Superior temporal gyrus (tissue), 1 donor: ENCODE measurements around the gene PDZRN3.
"Not testable (repeated sequence)": the region's sequence is repeated elsewhere in the genome, so short reads cannot be mapped to it uniquely, and the experiment has no call there.

ENCODE experiments used
- DNase-seq: peaks from one replicate; pipeline ENCODE4 v3.0.0-alpha.2; 2016; ENCODE audit errors: extremely low spot score

The PDZRN3 gene

DNA sequence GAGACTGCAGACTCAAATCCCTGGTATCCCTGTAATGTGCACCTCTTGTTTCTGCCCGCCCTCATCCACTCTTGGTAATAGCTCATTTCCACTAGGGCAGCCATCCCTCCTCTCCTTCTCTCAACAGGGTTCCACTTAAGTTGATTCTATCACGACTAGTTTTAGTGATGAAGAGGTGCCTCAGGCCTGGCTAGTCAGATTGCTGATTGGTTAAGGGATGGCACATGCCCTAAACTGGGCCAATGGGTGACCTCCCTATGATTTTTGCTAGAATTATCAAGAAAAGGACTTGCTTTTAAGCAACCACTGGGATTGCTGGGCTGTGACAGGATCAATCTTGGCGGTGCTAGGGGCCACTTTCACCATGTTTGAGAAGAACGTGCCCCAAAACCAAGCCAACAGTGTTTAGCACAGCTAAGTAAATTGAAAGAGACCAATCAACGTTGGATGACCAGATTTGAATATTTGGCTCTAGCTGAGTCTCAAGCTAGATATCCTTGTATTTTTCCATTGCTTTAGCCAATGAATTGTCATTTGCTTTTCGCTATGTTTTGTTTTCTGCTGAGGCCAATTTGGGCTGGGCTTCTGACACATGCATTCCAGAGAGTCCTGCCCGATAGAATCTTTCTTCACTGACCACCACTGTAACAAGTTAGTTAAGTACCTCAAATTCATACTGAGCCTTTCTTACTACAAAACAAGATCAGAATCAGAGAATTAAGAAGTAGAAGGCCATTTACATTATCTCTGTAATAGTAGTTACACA, 131.0 kb downstream of the PDZRN3 start:
- DNase-seq = no peak

DNA sequence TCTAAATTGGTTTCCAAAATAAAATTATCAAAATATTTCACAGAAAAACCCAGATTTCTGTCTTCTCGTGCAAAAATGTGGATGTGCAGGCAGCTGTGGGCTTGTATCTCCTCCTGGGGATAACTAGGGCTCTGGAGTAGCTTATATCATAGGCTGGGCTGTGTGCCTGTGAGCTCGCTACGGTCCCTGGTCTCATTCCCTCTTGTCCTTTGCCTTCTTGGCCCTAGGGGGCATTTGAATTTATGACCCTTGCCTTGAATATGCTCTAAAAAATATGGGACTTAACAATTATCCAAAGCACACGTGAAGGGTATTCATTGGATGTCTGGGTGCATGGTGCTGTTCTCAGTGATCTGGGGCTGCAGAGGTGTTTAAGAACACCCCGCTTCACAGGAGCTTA, 132.6 kb downstream of the PDZRN3 start:
- no peak for DNase-seq

DNA sequence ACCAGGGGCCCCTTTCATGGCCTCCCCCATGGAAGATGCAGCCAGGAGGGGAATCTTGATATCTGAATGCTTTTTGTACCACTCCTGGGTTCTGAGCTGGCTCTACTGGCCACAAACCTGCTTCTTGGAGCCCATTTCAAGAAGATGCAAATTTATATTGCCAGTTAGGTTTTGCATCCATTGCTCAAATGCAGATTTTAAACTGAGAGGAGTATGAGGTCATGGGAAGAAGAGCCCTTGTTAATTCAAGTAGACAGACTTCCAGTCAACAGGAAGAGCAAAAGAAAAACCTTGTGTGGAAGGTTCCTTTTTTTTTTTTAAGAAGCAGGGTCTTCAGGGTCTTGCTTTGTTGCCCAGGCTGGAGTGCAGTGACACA, 133.5 kb downstream of the PDZRN3 start:
- DNase-seq = no peak

DNA sequence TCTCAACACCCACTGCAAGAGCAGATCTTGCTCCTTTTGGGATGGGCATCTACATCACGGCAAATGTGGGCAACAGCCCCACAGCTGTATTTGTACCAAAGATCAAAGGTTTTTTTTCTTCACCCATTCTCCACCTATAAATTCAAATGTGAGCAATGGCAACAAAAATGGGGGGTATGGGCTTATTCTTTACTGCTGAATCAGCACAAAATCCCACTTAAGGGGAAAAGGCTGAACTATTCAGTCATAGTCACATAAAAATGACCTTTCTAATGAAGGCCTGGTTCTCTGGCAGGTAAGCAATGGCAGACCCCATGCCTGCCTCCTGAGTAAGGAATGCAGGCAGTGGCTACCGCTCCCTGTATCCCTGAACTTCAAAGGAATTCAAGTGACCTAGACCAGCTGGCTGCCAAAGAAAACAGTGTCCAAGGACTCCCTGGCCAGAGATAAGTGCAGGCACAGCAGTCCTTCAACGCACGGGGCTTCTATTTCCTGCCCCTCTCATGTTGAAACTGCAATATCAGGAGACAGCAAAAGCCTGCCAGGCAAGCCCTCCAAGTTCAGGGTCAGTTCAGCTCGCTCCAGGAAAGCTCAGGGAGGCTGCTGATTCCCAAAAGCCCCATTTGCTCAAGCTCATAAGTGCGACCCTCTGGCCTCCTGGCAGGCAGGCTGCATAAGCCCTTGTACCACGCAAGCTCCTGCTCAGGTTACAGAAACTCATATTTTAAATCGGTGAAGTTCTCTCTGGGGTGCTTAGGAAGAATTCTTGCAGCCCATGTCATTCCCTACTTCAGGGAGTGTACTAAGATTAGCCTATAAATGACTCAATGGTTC, 134.1 kb downstream of the PDZRN3 start:
- no peak for DNase-seq

DNA sequence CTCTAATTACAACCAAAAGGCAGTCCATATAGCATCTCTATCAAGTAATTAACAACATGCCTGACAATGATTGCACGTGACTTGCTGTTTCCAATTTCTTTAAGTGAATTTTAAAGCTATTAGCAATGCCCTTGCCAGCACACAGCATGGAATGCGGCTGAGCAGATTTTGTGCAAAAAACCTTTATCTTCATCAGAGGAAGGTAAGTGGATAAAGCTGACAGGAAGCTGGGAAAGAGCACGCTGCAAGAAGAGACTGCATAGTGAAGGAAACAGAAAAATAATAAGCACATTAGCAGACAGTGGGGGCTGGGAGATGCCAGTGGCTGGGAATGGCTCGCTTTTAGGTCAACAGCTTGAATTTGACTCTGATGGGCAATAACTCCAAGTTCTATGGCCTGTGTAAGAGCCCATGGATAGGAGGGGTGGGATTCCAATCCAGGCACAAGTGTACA, 138.8 kb downstream of the PDZRN3 start:
- no peak for DNase-seq

DNA sequence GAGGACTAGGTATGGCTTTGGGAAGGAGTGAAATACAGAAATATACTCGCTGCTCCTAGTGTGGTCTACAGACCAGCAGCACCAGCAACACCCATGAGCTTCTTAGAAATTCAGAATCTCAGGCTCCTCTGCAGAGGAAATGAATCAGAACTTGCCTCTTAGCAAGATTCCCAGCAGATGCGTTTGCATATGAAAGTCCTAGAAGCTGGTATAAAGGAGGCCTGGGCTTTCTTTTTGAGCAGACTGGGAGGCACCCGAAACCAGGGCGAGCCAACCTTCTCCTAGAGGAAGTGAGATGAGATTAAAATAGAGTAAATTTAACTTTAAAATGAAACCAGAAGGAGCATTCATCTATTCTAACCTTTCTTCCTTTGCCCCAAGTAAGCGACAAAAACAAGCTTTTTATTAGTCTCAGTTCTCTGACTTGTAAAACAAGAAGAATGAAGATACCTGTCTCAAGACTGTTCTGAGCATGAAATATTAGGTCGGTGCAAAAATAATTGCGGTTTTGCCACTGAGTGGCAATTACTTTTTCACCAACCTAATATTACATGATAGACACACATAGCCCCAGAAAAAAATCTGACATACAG, 140.0 kb downstream of the PDZRN3 start:
- DNase-seq = no peak

DNA sequence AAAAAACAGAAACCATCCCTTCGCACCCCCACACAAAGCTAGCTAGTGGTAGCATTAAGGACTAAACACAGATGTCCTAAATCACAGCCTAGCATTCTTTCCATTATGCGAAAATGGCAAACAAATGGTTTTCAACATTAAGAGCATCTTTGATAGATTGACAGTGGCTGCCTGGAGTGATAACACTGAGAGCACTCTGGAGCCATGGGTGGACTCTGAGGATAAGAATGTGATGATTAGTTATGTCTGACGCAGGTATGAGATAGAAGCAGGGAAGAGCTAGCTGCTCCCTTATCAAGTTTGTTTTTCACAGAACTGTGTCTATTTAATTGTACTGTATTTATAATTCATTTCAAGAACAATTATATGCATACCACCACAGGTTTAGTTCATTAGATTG, 142.9 kb downstream of the PDZRN3 start:
- DNase-seq = no peak

- DNase-seq = no peak
Measured at GRCh38 chr3:73480187-73480672, 144.5 kb downstream of the PDZRN3 start.

- no peak for DNase-seq
Measured at GRCh38 chr3:73479325-73479724, 145.4 kb downstream of the PDZRN3 start.

DNA sequence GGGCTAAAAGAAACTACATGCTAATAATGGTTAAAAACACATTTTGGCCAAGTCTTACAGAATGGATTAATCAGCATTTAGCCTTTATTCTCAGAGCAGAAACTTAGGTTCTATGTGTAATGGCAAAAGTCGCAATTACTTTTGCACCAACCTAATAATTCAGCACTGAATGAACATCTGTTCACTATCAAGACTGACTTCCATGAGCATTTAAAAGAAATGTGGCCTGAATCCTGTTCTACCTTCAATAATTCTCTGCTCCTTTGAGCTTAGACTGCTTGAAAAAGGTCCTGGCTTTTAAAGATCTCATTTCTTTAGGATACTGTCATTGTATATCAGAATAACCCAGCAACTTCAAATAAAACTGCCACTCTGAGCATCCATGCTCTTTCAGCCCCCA, 145.9 kb downstream of the PDZRN3 start:
- no peak for DNase-seq

DNA sequence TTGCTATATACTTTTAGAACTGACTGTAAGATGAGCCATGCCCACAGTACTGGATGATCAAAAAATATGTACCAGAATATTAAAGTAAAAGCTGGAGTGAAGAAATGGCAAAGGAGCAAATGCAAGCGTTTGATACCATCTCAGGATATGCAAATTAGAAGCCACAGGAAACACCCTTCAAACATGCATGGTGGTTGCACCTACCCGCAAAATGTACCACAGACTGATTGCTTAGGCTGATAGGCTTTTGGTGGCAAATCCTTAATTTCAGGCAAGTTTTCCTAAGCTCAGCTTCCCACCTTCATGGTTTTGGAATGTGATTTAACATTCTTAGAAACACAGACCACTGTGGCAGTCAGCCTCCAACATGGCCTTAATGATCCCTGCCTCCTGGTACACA, 149.0 kb downstream of the PDZRN3 start:
- no peak for DNase-seq

GRCh38 chr3:73475175-73475574, 149.6 kb downstream of the PDZRN3 start:
- DNase-seq = no peak

- no peak for DNase-seq
Measured at GRCh38 chr3:73474619-73475018, 150.1 kb downstream of the PDZRN3 start.

DNA sequence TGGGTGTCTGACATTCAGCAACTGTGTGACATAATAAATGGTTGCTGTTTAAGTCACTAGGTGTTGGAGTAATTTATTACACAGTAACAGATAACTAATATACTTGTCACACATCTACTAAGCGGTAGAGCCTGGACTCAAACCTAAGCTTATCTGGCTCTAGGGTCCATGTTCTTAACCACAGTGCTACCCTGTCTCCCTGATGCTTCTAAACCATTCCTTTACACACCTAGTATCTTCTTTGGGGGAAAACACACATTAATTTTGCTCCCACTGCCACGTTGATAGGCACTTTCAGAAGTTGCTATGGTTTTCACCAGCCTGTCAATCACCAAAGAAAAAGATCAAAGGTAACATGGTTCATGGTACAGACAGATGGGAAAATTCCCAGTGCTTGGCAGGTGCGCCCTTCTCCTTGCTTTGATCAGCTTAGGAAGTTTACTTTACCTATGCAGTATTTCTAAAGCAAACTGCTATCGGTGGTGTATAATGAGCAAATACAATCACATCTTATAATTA, 150.8 kb downstream of the PDZRN3 start:
- no peak for DNase-seq

DNA sequence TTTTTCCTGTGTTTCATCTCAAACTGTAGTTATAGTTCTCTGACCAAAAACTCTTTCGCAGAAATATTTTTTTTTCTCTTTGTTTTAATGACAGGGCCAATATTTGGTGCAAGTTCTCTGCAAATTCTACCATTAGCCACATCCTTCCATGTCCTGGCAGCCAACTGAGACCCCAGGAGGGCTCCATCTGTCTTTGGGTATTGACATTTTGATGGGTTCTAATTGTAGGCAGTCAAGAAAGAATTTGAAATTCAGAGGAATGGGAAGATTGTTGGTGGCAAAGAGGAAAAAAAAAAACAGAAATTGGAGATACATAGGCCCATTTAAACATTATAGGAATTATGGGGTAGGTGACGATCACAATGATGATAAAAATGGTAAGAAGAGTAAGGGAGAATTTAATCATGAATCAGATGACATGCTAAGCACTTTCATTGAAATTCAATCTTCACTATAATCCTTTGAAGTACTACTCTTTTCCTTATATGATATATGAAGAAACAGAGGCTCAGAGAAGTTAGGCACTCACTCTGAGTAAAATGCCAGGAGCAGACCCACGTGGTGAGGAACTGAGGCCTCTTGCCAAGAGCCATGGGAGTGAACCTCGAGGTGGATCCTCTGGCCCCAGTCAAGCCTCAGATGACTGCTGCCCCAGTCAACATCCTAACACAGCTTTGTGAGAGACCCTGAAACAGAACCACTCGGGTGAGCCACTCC, 151.4 kb downstream of the PDZRN3 start:
- DNase-seq = no peak

DNA sequence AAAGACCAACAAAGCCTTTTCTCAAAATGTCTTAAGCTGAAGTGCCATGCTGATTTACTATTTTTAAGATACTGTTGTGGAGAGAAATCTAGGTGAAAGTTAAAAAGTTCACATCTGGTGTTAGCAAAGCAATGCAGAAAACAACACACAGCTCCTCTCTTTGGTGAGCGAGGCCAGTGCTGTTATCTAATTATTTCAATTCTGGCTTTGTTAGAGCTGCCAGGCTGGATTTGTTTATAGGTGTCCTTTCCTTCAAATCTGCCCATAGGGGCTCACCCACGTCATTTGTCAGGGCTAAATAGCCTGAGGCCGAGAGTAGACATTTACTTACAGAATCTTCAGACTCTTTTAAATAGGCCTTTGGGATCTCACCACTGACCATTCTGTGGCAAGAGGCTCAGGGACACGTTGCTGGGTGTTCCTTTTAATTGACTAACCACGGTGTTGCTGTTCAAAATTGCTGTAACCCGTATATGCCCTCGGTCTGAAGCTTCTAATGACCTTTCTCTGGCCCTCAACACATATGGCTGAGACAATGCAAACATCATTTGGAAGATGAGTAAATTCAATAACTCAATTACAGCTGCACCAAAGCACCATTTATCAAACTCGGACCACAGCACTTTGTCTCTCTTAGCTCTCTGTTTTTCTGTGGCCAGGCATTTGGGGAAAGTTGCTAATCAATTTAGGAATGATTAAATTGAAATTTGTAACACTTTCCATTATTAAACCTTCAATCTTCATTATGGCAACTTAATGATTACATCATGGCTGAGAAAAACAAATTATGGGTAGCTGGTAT, 152.6 kb downstream of the PDZRN3 start:
- DNase-seq = no peak

- DNase-seq = no peak
Measured at GRCh38 chr3:73470860-73471259, 153.9 kb downstream of the PDZRN3 start.

GRCh38 chr3:73469331-73469730, 155.4 kb downstream of the PDZRN3 start:
- no peak for DNase-seq

GRCh38 chr3:73467211-73467610, 157.5 kb downstream of the PDZRN3 start:
- DNase-seq = no peak

DNA sequence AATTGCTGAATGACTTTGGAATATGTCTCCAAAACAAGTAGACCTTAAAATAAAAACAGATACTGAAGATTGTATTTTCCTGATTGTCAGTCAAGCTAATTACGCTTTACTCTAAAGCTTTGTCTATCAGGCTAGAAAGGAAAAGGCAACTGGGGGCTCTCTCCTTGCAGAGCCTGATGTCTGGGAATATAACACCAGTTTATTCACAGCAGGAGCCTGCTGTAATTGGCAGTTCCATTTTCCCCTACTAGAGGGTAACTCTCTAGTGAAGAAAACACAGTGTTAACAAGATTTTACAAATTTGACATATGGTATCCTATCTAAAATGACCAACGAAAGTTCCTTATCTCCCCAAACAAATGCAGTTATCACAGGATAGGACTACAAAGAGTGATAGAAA, 158.8 kb downstream of the PDZRN3 start:
- no peak for DNase-seq

GRCh38 chr3:73464126-73464525, 160.6 kb downstream of the PDZRN3 start:
- DNase-seq = not testable (repeated sequence)
